Kidney (tissue), 14 donors: ENCODE data around the gene TAF6. TPM values are rescaled to one million over a fixed set of nuclear protein-coding genes. Genes with fewer than 3 reads are reported as not detected.

Experiments used
- DNase-seq, 5 donors: peaks; one replicate each; pipeline ENCODE4 v3.0.0-alpha.2; 2013 to 2020
- FAIRE-seq: peaks from 2 replicates; lab custom pipeline; 2012; peaks lifted over from hg19 to GRCh38; lab: Jason Lieb, UNC
- H3K27ac ChIP-seq, 2 donors: one replicate each; pipeline ENCODE4 v1.7.0; 2013; ENCODE audit warnings: low read depth in 2 of 2, low read length in 2 of 2, inconsistent platforms in 1 of 2
- H3K27me3 ChIP-seq: one replicate; pipeline ENCODE4 v1.7.1; 2013; ENCODE audit warnings: low read length, inconsistent platforms; ENCODE audit not compliant: control insufficient read depth, insufficient read depth
- H3K36me3 ChIP-seq, 3 donors: one replicate each; pipeline versions ENCODE4 v1.7.0 to v1.7.1; 2013; ENCODE audit warnings: low read length in 3 of 3, control low read depth in 1 of 3, inconsistent platforms in 1 of 3; ENCODE audit not compliant: insufficient read depth in 3 of 3, control insufficient read depth in 2 of 3
- H3K4me1 ChIP-seq, 3 donors: one replicate each; pipeline versions ENCODE4 v1.7.0 to v1.7.1; 2013; ENCODE audit warnings: low read length in 3 of 3, inconsistent platforms in 1 of 3, low read depth in 1 of 3; ENCODE audit not compliant: control insufficient read depth in 2 of 3, insufficient read depth in 2 of 3
- H3K4me3 ChIP-seq, 3 donors: one replicate each; pipeline versions ENCODE4 v1.7.0 to v1.8.1; 2013; ENCODE audit warnings: low read length in 3 of 3, control low read depth in 1 of 3, inconsistent platforms in 1 of 3
- H3K9ac ChIP-seq, 3 donors: one replicate each; pipeline versions ENCODE4 v1.7.0 to v1.7.1; 2013; ENCODE audit warnings: low read length in 3 of 3, control low read depth in 1 of 3, inconsistent platforms in 1 of 3
- H3K9me3 ChIP-seq, 3 donors: one replicate each; pipeline versions ENCODE4 v1.7.0 to v1.7.1; 2013; ENCODE audit warnings: low read length in 3 of 3, control low read depth in 1 of 3, inconsistent platforms in 1 of 3; ENCODE audit not compliant: control insufficient read depth in 2 of 3, insufficient read depth in 1 of 3
- CTCF ChIP-seq: IDR thresholded peaks from 3 replicates; pipeline ENCODE4 v1.5.1; 2012; ENCODE audit warnings: mild to moderate bottlenecking, moderate library complexity, borderline replicate concordance; ENCODE audit not compliant: insufficient read depth; ENCODE audit errors: extremely low read depth
- intact Hi-C: fragments of 100-400 bp; cut with DNase I; formaldehyde crosslinking; loops from one replicate; pipeline ENCODE4 v1.11.1; 2022
- polyA plus RNA-seq: library from polyadenylated mRNA; stranded (reverse); fragments of 350-450 nt; fragmentation: Illumina TruSeq; extraction: RNeasy Lipid Tissue Mini Kit (QIAGEN cat#74804); gene quantifications from one replicate; pipeline ENCODE4 v1.2.3, GENCODE V29; 2014; ENCODE audit warnings: low read depth, low replicate concordance; ENCODE audit not compliant: insufficient read depth
- total RNA-seq: library from RNA; stranded (reverse); fragmentation: NEBNext Ultra II Directional; extraction: Animal tissue kit (Norgen Biotek cat#: 25700); gene quantifications from one replicate; pipeline ENCODE4 v1.2.1, GENCODE V29; 2021
- donor health status: control.
- donor health status: control.
- donor health status: control.
- donor health status: control.
- donor health status: control.
- donor health status: DM: yes; HTN: yes; CAD: no.
- donor health status: Normal renal cell carcinoma (clear cell type).

The TAF6 gene
- total and polyA plus RNA-seq, 2 donors from 2014 or later, result 41.3 to 62.7 TPM

GRCh38 chr7:100166970-100167911, 48.1 kb upstream of the TAF6 start:
- peak overlapping the region in 1 of 3 donors; percentile 34 for H3K9ac ChIP-seq
- TF ChIP-seq CTCF, result no peak
- no peaks in the 10 kb centered on the region for H3K36me3 ChIP-seq
- H3K9me3 ChIP-seq, result no peaks in the 10 kb centered on the region
- H3K27ac ChIP-seq, result no peak overlapping the region
- intact Hi-C loops, result no loop called here
- H3K4me3 ChIP-seq, result peak overlapping the region in 1 of 3 donors; percentile 47
- FAIRE-seq, result no peak
- peaks cover 0 to 5% (median 3%) of the 10 kb centered on the region in 3 donors for H3K4me1 ChIP-seq
- peak in 1 of 5 donors; percentile 30 for DNase-seq
- H3K27me3 ChIP-seq, result no peaks in the 10 kb centered on the region

- intact Hi-C loops, result no loop called here
- FAIRE-seq (no peak), DNase-seq (peak in 1 of 5 donors; percentile 55)
These were observed 47.3 kb upstream of the TAF6 start for GRCh38 chr7:100166317-100166940.

GRCh38 chr7:100163871-100164270, 44.7 kb upstream of the TAF6 start:
- no peak overlapping the region for H3K27ac ChIP-seq
- no peak for TF ChIP-seq CTCF
- intact Hi-C loops, result no loop called here
- H3K4me1 ChIP-seq, result peaks cover 0 to 6% (median 5%) of the 10 kb centered on the region in 3 donors
- H3K4me3 ChIP-seq, result no peak overlapping the region
- H3K36me3 ChIP-seq, result no peaks in the 10 kb centered on the region
- no peaks in the 10 kb centered on the region for H3K27me3 ChIP-seq
- H3K9ac ChIP-seq, result no peak overlapping the region
- H3K9me3 ChIP-seq, result no peaks in the 10 kb centered on the region
- DNase-seq, result peak in 1 of 5 donors; percentile 29
- no peak for FAIRE-seq

More at GRCh38 chr7:100166317-100166940, 47.3 kb upstream of the TAF6 start:
- no peaks in the 10 kb centered on the region for H3K9me3 ChIP-seq
- H3K4me3 ChIP-seq, result no peak overlapping the region
- H3K9ac ChIP-seq, result no peak overlapping the region
- no peak for TF ChIP-seq CTCF
- no peak overlapping the region for H3K27ac ChIP-seq
- H3K36me3 ChIP-seq, result no peaks in the 10 kb centered on the region
- peaks cover 0 to 5% (median 3%) of the 10 kb centered on the region in 3 donors for H3K4me1 ChIP-seq
- H3K27me3 ChIP-seq, result no peaks in the 10 kb centered on the region
